ENCODE results near the gene CCDC8. TPM values are rescaled to one million over a fixed set of nuclear protein-coding genes. Genes with fewer than 3 reads are reported as not detected.

The CCDC8 gene
- total RNA-seq, 1 experiment from 2014 or later, result 27.5 TPM

DNA sequence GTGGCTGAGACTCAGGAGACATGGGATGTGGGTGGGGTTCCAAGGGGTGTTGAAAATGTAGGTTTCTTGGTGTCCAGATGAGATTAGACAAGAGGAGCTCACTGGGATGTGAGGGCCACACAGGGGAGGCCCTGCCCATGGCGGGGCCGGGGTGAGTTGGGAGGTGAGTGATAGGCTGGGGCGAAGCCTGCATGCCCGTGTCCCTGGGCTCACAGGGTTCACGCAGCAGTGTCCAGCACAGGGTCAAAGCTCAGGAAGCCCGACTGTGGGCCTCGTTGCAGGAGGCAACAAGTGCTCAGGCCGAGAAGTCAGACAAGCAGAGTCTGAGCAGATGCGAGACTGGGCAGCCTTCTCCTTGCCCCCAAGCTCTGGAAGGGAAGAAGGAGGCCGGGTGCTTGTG lies 27.2 kb downstream of the CCDC8 start:
- H4K91ac ChIP-seq (ENCODE audit: insufficient read length, low read depth, low read length), result no peak overlapping the region
- H3K9ac ChIP-seq (ENCODE audit: extremely low read depth, insufficient read length, low read length), result no peak overlapping the region
- peaks cover 0 to 2% of the 10 kb centered on the region in 2 experiments; a peak in 2 of 4 replicates for H3K4me1 Mint-ChIP-seq
- no peak overlapping the region for H2BK15ac ChIP-seq (ENCODE audit: low read depth, low read length)
- TF ChIP-seq, protein P1, sequence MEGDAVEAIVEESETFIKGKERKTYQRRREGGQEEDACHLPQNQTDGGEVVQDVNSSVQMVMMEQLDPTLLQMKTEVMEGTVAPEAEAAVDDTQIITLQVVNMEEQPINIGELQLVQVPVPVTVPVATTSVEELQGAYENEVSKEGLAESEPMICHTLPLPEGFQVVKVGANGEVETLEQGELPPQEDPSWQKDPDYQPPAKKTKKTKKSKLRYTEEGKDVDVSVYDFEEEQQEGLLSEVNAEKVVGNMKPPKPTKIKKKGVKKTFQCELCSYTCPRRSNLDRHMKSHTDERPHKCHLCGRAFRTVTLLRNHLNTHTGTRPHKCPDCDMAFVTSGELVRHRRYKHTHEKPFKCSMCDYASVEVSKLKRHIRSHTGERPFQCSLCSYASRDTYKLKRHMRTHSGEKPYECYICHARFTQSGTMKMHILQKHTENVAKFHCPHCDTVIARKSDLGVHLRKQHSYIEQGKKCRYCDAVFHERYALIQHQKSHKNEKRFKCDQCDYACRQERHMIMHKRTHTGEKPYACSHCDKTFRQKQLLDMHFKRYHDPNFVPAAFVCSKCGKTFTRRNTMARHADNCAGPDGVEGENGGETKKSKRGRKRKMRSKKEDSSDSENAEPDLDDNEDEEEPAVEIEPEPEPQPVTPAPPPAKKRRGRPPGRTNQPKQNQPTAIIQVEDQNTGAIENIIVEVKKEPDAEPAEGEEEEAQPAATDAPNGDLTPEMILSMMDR (conservative IDR thresholded peaks at IDR 0.05), result no peak
- H3K27me3 ChIP-seq (ENCODE audit: insufficient read depth, low read length), result no peaks in the 10 kb centered on the region
- H3K14ac ChIP-seq (ENCODE audit: insufficient read depth, low read length), result no peak overlapping the region
- no peaks in the 10 kb centered on the region for H4K20me1 ChIP-seq (ENCODE audit: control insufficient read depth, insufficient read depth, insufficient read length)
- H3T11ph ChIP-seq (ENCODE audit: low read length), result no peak overlapping the region
- H3K56ac ChIP-seq (ENCODE audit: insufficient read length, low read depth, low read length), result no peak overlapping the region
- H3K9me3 Mint-ChIP-seq, result peaks cover 2 to 5% of the 10 kb centered on the region in 2 experiments; a peak in 2 of 5 replicates
- no peak overlapping the region for H2BK20ac ChIP-seq (ENCODE audit: low read depth, low read length, poor library complexity, severe bottlenecking)
- no peaks in the 10 kb centered on the region for H3K27me3 Mint-ChIP-seq (ENCODE audit: low read depth)
- H2BK120ac ChIP-seq (ENCODE audit: low read depth, low read length, poor library complexity, severe bottlenecking), result no peak overlapping the region
- H3K79me1 ChIP-seq (ENCODE audit: insufficient read depth, low read depth, low read length, poor library complexity, severe bottlenecking), result no peaks in the 10 kb centered on the region
- no peak overlapping the region for H3K27ac ChIP-seq (ENCODE audit: insufficient read length, low read depth, low read length)
- H2BK12ac ChIP-seq (ENCODE audit: insufficient read length, low read depth, low read length), result no peak overlapping the region
- H3K4me1 ChIP-seq (ENCODE audit: insufficient read depth, low read length), result no peaks in the 10 kb centered on the region
- WGBS (ENCODE audit: extremely low coverage, insufficient read length, low lambda C conversion rate), result no CpG with 5 or more reads among the region's 10 CpGs
- H2AFZ ChIP-seq (ENCODE audit: low read length), result no peak overlapping the region
- H3K18ac ChIP-seq (ENCODE audit: insufficient read length, low read depth, low read length), result no peak overlapping the region
- no peaks in the 10 kb centered on the region for H3K23me2 ChIP-seq (ENCODE audit: insufficient read length, low read depth, low read length, poor library complexity, severe bottlenecking)
- no peak overlapping the region for H3K4ac ChIP-seq (ENCODE audit: low read depth, low read length)
- H2BK5ac ChIP-seq (ENCODE audit: insufficient read length, low read length), result no peak overlapping the region
- H3K27ac Mint-ChIP-seq, result peak overlapping the region in 1 of 3 experiments; percentile 78; a peak in 3 of 7 replicates
- peaks cover 59 to 89% (median 80%) of the 10 kb centered on the region in 3 experiments for H3K36me3 Mint-ChIP-seq (ENCODE audit: insufficient read depth in 1 of 3, low read depth in 3 of 3)
- H3K23ac ChIP-seq (ENCODE audit: insufficient read length, low read depth, low read length), result no peak overlapping the region
- DNase-seq, result no peak
- H3K9me3 ChIP-seq (ENCODE audit: control insufficient read depth, low read depth, low read length), result no peaks in the 10 kb centered on the region
- no peak overlapping the region for H3K4me2 ChIP-seq (ENCODE audit: insufficient read depth, insufficient read length, low read length)
- no peak overlapping the region for H4K8ac ChIP-seq (replicated peaks; ENCODE audit: insufficient read length, low read depth, low read length)
- no peaks in the 10 kb centered on the region for H3K79me2 ChIP-seq (ENCODE audit: insufficient read depth, low read length)
- H3K4me3 Mint-ChIP-seq, result no peak overlapping the region
- no peak overlapping the region for H4K5ac ChIP-seq (ENCODE audit: insufficient read length, low read depth, low read length)
- no peak overlapping the region for H2AK5ac ChIP-seq (ENCODE audit: insufficient read length, low read length)
